Measurements from ENCODE around the gene SOX6.

The SOX6 gene

GRCh38 chr11:16136792-16137390 is 219.5 kb downstream of the SOX6 start:
- no peak for DNase-seq

- no peak for DNase-seq
These were observed 222.5 kb downstream of the SOX6 start for GRCh38 chr11:16133867-16134266.

- DNase-seq, result no peak
These were observed 228.6 kb downstream of the SOX6 start for GRCh38 chr11:16127732-16128131.

GRCh38 chr11:16126362-16126761 is 230.0 kb downstream of the SOX6 start:
- DNase-seq, result no peak

GRCh38 chr11:16125796-16126195 is 230.6 kb downstream of the SOX6 start:
- no peak for DNase-seq

GRCh38 chr11:16124390-16124789 is 232.0 kb downstream of the SOX6 start:
- no peak for DNase-seq

- DNase-seq, result no peak
These were observed 234.5 kb downstream of the SOX6 start for GRCh38 chr11:16121853-16122252.

- no peak for DNase-seq
These were observed 236.3 kb downstream of the SOX6 start for GRCh38 chr11:16120008-16120407.

- DNase-seq, result no peak
These were observed 238.2 kb downstream of the SOX6 start for GRCh38 chr11:16117989-16118756.

GRCh38 chr11:16114978-16115871 is 241.1 kb downstream of the SOX6 start:
- no peak for DNase-seq

GRCh38 chr11:16114431-16114830 is 241.9 kb downstream of the SOX6 start:
- no peak for DNase-seq

GRCh38 chr11:16111690-16112089 is 244.7 kb downstream of the SOX6 start:
- no peak for DNase-seq

GRCh38 chr11:16110886-16111285 is 245.5 kb downstream of the SOX6 start:
- DNase-seq, result no peak

GRCh38 chr11:16099343-16099900 is 256.9 kb downstream of the SOX6 start:
- no peak for DNase-seq

- DNase-seq, result no peak
These were observed 257.7 kb downstream of the SOX6 start for GRCh38 chr11:16098526-16099205.

- no peak for DNase-seq
These were observed 258.8 kb downstream of the SOX6 start for GRCh38 chr11:16097543-16097942.

GRCh38 chr11:16096336-16096735 is 260.0 kb downstream of the SOX6 start:
- no peak for DNase-seq

GRCh38 chr11:16095756-16096155 is 260.6 kb downstream of the SOX6 start:
- no peak for DNase-seq

- no peak for DNase-seq
These were observed 262.3 kb downstream of the SOX6 start for GRCh38 chr11:16093889-16094653.

- DNase-seq, result no peak
These were observed 264.5 kb downstream of the SOX6 start for GRCh38 chr11:16091862-16092261.

GRCh38 chr11:16089481-16089880 is 266.9 kb downstream of the SOX6 start:
- DNase-seq, result no peak

- no peak for DNase-seq
These were observed 267.6 kb downstream of the SOX6 start for GRCh38 chr11:16088774-16089173.

Data from stimulated activated CD4-positive, alpha-beta T cell treated with anti-CD3 and anti-CD28 coated beads, Interleukin-2, amount 100 ng/mL, for 48 hours (primary cell).